NCI-H345 treated with DMSO at 0.1 percent for 48 hours (cell line): ENCODE data around the gene BARX1.

Source experiments
- DNase-seq: peaks from one replicate; lab custom pipeline; 2025; ENCODE audit not compliant: unreplicated experiment; lab: John Stamatoyannopoulos, UW

BARX1 gene

GRCh38 chr9:93902780-93903655 lies 52.1 kb downstream of the BARX1 start:
- no peak for DNase-seq

- DNase-seq, result no peak
These were observed 52.9 kb downstream of the BARX1 start for GRCh38 chr9:93902051-93902779.
